Lung (tissue), 12 donors: Measurements from ENCODE around the gene SPSB1. TPM values are rescaled to one million over a fixed set of nuclear protein-coding genes. Genes with fewer than 3 reads are reported as not detected.

Experiments used
- ATAC-seq: fragments of 200-7000 bp; cut with Tn5 transposase; one replicate; pipeline ENCODE4 v1.9.1; 2020; ENCODE audit warnings: moderate number of reproducible peaks; ENCODE audit not compliant: insufficient read depth, low FRiP score
- DNase-seq, 3 donors: peaks; one replicate each; pipeline ENCODE4 v3.0.0-alpha.2; 2013 to 2017
- H3K27ac ChIP-seq, 2 donors: one replicate each; pipeline ENCODE4 v1.5.1; 2013; ENCODE audit warnings: mild to moderate bottlenecking in 2 of 2, moderate library complexity in 2 of 2, control low read depth in 1 of 2, inconsistent platforms in 1 of 2, low read depth in 1 of 2, low read length in 1 of 2
- H3K27me3 ChIP-seq, 3 donors: one replicate each; pipeline ENCODE4 v1.5.1; 2013; ENCODE audit warnings: low read length in 2 of 3; ENCODE audit not compliant: control insufficient read depth in 3 of 3, insufficient read depth in 3 of 3
- H3K36me3 ChIP-seq, 4 donors: one replicate each; pipeline ENCODE4 v1.5.1; 2013; ENCODE audit warnings: low read length in 4 of 4, mild to moderate bottlenecking in 1 of 4, moderate library complexity in 1 of 4; ENCODE audit not compliant: control insufficient read depth in 4 of 4, insufficient read depth in 4 of 4
- H3K4me1 ChIP-seq, 5 donors: one replicate each; pipeline ENCODE4 v1.5.1; 2013; ENCODE audit warnings: low read length in 5 of 5, mild to moderate bottlenecking in 2 of 5, moderate library complexity in 1 of 5; ENCODE audit not compliant: control insufficient read depth in 5 of 5, insufficient read depth in 5 of 5
- H3K4me3 ChIP-seq: one replicate; pipeline ENCODE4 v1.5.1; 2013; ENCODE audit warnings: mild to moderate bottlenecking, control low read depth, moderate library complexity
- H3K9ac ChIP-seq, 2 donors: one replicate each; pipeline ENCODE4 v1.5.1; 2013; ENCODE audit warnings: low read length in 2 of 2, control low read depth in 1 of 2; ENCODE audit not compliant: insufficient read depth in 1 of 2
- H3K9me3 ChIP-seq, 4 donors: one replicate each; pipeline ENCODE4 v1.5.1; 2013; ENCODE audit warnings: low read length in 3 of 4, mild to moderate bottlenecking in 1 of 4, moderate library complexity in 1 of 4; ENCODE audit not compliant: control insufficient read depth in 4 of 4, insufficient read depth in 3 of 4
- CTCF ChIP-seq: IDR thresholded peaks from 2 replicates; pipeline ENCODE4 v1.5.1; 2012; ENCODE audit warnings: mild to moderate bottlenecking; ENCODE audit errors: control extremely low read depth, extremely low read depth
- WGBS, 2 donors: extraction: QIAGEN DNeasy Blood & Tissue Kit; methylation state at CpG; one replicate each; pipeline ENCODE4 v1.1.7; 2013; 5-methylcytosine and 5-hydroxymethylcytosine counted together
- polyA plus RNA-seq, 2 donors: library from polyadenylated mRNA; stranded (reverse); fragments of 200-250 nt; gene quantifications; one replicate each; pipeline ENCODE4 v1.2.1, GENCODE V29; 2013
- total RNA-seq, 2 donors: library from RNA; depleted of rRNA in 1 of 2; stranded (reverse); fragments of >200 nt in 1 of 2; gene quantifications; one replicate each; pipeline ENCODE4 v1.2.1, GENCODE V29; 2014 to 2021
- donor health status: control.
- donor health status: control.
- donor health status: Bipolar disorder and iron deficiency.
- donor health status: healthy.
- donor health status: DM: yes; HTN: yes; CAD: no.

SPSB1 gene
- total and polyA plus RNA-seq, 4 donors, result 9.5 to 25.9 (median 21.6) TPM

- DNase-seq (no peak), ATAC-seq (no peak)
- Histone ChIP-seq H3K36me3 (peaks cover 0 to 9% (median 0%) of the 10 kb centered on the region in 4 donors), H3K9me3 (no peaks in the 10 kb centered on the region), H3K9ac (no peak overlapping the region), H3K27ac (no peak overlapping the region), H3K4me1 (peaks cover 0 to 43% (median 8%) of the 10 kb centered on the region in 5 donors), H3K27me3 (no peaks in the 10 kb centered on the region), H3K4me3 (no peak overlapping the region)
- no peak for TF ChIP-seq CTCF
- WGBS, 2 donors, result 93 to 97% methylated on average over 14 of the region's 14 CpGs
These were observed 12.5 kb downstream of the SPSB1 start for GRCh38 chr1:9305216-9305615.

- no peak overlapping the region for H3K4me3 ChIP-seq
- H3K36me3 ChIP-seq, result peaks cover 0 to 4% (median 0%) of the 10 kb centered on the region in 4 donors
- H3K4me1 ChIP-seq, result peaks cover 0 to 36% (median 8%) of the 10 kb centered on the region in 5 donors
- WGBS, 2 donors, result 93 to 95% methylated on average over 14 of the region's 14 CpGs
- H3K9me3 ChIP-seq, result no peaks in the 10 kb centered on the region
- H3K27me3 ChIP-seq, result no peaks in the 10 kb centered on the region
- no peak for TF ChIP-seq CTCF
- DNase-seq, result no peak
- no peak for ATAC-seq
- H3K27ac ChIP-seq, result no peak overlapping the region
- H3K9ac ChIP-seq, result no peak overlapping the region
These were observed 13.3 kb downstream of the SPSB1 start for GRCh38 chr1:9306006-9306405.

GRCh38 chr1:9307303-9307702 is 14.6 kb downstream of the SPSB1 start:
- Histone ChIP-seq H3K4me1 (peaks cover 0 to 24% (median 6%) of the 10 kb centered on the region in 5 donors), H3K4me3 (no peak overlapping the region), H3K27me3 (no peaks in the 10 kb centered on the region), H3K9me3 (no peaks in the 10 kb centered on the region), H3K9ac (no peak overlapping the region), H3K36me3 (peaks cover 0 to 2% (median 0%) of the 10 kb centered on the region in 4 donors), H3K27ac (no peak overlapping the region)
- WGBS, 2 donors, result 93 to 97% methylated on average over 10 of the region's 10 CpGs
- TF ChIP-seq CTCF, result no peak
- DNase-seq (no peak), ATAC-seq (no peak)

- Histone ChIP-seq H3K9ac (no peak overlapping the region), H3K36me3 (peaks cover 0 to 2% (median 0%) of the 10 kb centered on the region in 4 donors), H3K4me1 (peaks cover 0 to 17% (median 0%) of the 10 kb centered on the region in 5 donors), H3K9me3 (no peaks in the 10 kb centered on the region), H3K27me3 (no peaks in the 10 kb centered on the region), H3K27ac (no peak overlapping the region), H3K4me3 (no peak overlapping the region)
- TF ChIP-seq CTCF, result no peak
- DNase-seq (no peak), ATAC-seq (no peak)
- 86% methylated on average over 9 of the region's 9 CpGs for WGBS, 2 donors
These were observed 15.6 kb downstream of the SPSB1 start for GRCh38 chr1:9308236-9308785.
